SK-N-MC (cell line): ENCODE results near the gene CARD19.

Experiments used
- EZH2 ChIP-seq: fragments of 200-600 bp; sonication (generic); IDR thresholded peaks from one replicate; pipeline ENCODE4 v1.6.1; 2017; ENCODE audit warnings: antibody characterized with exemption
- FOXP2 ChIP-seq: optimal IDR thresholded peaks from 2 replicates; pipeline ENCODE3; 2011; ENCODE audit warnings: mild to moderate bottlenecking, moderate library complexity; ENCODE audit not compliant: insufficient read depth; ENCODE audit errors: extremely low read length, control extremely low read depth
- POLR2AphosphoS5 ChIP-seq: IDR thresholded peaks from 2 replicates; pipeline ENCODE4 v1.6.1; 2012; ENCODE audit warnings: mild to moderate bottlenecking, low read depth, low read length, borderline replicate concordance

GRCh38 chr9:93139365-93140182, 43.6 kb downstream of the CARD19 start:
- TF ChIP-seq POLR2AphosphoS5 (no peak), EZH2 (no peak), FOXP2 (no peak)
